Measurements from ENCODE around the gene SEMA6D.

SEMA6D gene

DNA sequence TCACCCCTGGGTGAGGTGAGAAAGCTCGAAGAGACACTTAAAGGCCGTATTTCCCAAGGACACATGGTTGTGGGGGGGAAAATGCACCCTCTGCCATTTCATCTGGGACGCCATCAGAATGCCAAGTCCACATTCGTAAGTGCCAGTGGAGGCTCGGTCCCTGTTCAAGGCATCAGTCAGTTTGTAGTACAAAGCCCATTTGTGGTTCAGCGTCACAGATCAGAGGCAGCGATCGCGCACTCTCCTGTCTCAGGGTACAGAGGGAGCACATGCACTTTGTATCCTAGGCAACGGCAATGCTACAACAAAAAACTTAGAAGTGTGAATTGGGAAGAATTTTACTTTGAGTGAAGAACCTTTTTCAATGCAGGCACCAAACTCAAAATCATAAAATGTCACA lies 27.2 kb downstream of the SEMA6D start:
- DNase-seq: no peak

DNA sequence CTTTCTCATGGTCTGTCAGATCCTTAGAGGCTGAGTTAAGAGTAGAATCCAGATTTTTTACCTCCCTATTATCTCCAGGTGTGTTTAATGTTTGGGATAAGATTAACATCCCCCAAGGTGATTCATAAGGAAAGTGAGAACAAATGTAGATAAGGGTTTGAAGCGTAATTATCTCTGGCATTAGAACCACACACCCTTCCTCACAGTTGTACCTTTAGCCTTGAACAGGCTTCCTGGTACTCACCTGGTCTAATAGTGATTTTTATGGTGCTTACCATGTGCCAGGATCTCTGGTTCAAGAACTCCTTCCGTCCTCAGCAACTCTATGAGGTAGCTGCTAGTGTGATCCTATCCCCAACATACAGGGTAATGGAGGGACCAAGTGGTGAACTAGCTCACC lies 27.7 kb downstream of the SEMA6D start:
- DNase-seq: no peak

DNA sequence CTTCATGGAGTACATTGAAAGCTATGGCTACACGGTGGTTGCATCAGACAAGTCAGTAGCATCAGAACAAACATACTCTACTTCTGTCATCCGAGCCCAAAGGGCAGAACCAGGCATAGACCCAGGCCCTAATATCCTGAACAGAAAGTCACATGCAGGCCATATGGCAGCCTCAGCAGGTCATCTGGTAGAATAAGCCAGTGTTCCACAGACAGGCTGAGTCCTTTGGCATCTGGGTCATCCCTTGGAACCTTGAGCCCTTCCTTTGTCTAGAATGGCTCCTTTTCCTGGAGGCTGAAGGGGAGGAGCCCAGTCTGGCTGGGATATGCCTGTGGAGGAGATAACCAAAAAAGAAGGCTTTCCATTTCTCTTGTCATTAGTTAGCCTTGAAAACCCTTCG lies 29.2 kb downstream of the SEMA6D start:
- no peak for DNase-seq

DNA sequence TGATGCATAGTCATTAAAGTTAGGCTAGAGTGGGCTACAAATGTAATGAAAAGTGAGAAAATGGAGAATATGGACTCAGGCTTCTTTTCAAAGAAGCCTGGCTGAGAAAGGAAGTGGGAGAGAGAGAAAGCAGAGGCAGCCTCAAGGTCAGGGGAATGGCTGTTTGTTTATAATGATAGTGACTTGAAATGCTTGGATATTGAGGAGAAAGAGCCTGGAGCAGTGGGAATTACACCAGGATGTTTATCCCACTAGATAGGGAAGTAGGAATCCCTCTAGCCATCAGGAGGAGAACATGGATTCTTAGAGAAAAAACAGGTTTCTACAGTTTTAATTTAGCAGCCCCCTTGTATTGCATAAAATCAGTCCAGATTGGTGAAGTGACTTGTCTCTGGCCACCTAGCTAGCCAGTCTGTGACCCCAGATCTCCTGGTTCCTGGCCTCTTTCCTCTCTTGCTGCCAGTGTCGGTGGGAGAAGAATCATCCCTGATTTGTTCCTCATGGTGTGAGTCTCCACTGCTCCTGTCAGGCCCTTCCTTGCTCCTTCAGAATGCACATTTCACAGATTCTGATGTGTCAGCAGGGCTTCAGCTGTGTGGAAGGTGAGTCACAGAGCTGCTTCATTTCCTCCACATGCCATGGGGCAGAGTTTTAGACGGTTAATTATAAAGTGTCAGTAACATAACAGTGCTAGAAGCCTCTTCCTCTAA lies 32.9 kb downstream of the SEMA6D start:
- DNase-seq: no peak

DNA sequence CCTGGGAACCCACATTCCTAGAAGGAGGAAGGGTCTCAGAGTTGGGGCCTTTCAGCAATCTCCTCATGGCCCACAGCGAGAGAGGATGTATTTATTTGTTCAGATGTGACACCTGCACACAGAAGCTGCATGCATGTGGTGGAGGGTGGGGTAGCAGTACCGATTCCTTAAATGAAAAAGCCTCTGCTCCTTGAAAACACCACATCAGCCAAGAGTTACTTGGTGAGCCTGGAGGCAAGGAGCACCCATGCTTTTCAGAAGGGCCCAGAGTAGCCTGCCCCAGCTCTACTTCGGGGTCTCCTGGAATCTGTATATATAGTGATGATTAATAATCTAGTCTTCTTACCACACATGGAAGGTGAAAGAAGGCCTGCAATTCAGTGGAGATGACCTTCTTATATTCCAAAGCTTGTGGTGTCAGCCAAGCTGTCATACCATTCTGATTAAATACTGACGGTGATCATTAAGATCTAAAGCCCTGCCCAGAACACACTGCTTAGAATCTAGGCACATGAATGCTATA lies 33.5 kb downstream of the SEMA6D start:
- no peak for DNase-seq

DNA sequence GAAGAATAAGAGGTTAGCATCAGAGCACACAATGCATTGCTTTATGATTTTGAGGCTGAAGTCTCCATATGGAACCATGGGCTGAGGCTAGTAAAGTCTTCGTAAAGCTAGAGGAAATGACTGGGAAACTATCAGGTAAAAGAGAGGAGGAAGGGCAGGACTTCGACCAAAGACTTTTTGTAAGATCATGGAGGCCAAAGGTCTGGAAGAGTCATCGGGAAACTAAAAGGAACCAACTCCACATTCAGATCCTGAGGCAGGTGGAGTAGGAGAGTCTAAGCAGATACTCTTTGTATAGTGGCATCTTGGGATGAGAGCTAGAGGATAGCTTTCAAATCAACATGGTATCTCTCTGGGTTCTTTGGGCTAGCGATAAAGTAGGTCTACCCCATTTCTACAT lies 36.3 kb downstream of the SEMA6D start:
- no peak for DNase-seq

DNA sequence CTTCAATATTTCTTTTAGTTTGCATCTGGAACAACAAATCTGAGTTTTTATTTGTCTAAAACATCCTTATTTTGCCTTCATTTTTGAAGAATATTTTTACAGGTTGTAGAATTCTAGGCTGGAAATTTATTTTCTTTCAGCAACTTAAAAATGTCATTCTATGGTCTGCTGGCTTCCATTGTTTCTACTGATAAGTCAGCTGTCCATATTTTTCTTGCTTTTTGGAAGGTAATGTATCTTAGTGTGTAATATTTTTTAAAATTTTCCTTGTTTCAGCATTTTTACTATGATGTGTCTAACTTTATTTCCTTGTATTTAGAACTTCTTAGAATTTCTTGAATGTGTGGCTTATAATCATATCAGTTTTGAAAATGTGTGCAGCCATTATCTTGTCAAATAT lies 37.0 kb downstream of the SEMA6D start:
- no peak for DNase-seq

DNA sequence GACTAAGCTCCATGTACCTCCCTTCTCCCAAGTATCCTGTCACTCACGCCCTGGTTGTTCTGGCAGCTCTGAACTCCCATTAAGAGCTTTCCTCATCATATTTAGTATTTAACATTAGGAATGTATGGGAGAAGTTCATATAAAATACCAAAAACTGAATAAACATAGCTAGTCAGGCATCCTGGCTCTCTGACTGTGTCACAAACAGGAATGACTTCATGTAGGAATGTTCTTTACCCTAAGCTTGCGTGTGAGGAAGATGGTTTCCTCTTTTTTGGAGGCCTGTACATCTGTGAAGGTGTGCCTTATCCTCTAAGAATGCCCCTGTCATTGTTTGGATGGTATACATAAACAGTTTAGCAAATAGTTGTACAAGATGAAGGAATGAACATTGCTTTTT lies 38.6 kb downstream of the SEMA6D start:
- no peak for DNase-seq

DNA sequence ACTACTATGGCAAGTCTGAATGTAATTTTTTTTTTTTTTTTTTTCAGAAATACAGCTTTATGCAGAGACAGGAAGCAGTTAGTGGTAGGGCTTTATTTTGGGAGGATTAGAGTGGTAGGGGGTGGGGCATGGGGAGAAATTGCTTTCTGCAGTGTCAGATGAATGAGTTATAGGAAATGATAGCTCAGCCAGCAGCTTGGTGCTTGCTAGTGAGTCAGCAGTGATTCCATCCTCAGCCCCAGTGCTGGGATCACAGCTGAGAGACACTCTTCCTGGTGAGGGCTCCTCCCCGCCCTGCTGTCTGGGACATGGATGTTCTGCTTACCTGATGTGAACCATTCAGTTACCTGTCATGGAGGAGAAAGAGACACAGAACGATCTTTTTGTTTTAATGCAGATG lies 39.6 kb downstream of the SEMA6D start:
- DNase-seq: no peak

DNA sequence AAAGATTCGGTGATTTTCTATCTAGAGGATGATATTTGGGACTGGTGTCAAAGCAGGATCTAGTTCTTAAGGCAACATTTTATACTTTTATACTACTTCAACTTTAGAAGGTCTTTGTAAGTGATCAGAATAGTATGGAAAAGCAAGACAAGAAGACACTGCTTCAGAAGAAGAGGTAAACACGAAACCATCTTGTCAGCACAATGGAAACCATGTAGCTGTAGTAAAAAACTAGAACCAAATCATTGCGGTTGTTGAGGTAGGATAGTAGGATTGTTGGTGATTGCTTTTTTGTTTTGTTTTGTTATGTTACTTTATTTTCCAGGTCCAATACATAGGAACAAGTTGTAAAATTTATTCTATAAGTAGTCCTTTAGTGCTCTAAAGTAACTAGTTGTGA lies 40.0 kb downstream of the SEMA6D start:
- DNase-seq: no peak

DNA sequence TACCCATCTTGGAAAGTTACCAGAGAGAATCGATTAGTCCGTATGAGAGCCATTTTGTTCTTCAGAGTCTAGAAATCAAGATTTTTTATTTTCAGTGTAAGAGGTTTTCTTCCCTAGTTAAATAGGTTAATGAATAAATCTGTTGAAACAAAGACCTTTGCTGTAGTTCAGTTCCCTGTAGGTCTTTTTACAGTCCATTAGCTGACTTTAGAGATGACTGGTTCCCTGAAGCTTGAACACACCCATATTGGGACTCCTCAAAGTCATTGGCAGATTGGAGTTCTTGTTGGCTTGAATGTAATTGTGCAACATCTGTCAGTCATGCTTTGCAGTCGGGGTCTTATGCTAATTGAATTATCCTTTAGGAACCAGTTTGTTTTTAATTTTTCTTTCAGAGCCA lies 45.3 kb downstream of the SEMA6D start:
- DNase-seq: no peak

DNA sequence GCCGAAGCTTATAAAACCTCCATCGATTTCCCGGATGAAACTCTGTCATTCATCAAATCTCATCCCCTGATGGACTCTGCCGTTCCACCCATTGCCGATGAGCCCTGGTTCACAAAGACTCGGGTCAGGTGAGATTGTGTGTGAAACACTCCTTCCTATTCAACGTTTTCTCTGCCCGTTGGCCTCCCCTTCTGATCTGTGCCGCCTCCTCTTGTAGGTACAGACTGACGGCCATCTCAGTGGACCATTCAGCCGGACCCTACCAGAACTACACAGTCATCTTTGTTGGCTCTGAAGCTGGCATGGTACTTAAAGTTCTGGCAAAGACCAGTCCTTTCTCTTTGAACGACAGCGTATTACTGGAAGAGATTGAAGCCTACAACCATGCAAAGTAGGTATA lies 47.4 kb downstream of the SEMA6D start:
- DNase-seq: no peak

DNA sequence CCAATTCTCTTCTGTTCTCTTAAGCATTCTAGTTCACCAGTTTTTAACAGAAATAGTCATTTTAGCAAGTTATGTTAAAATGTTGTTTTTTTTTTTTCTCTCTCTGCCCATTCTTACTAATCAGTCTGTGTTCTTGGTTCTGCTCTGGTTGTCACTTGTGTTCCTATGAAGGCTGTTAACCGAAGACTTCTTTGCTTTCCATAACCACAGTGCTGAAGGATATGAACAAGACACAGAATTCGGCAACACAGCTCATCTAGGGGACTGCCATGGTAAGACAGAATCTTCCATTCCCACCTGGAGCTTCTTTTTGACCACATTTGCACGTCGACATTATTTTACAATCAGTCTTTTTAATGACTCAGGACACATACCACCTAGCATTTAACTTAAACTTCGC lies 49.1 kb downstream of the SEMA6D start:
- no peak for DNase-seq

DNA sequence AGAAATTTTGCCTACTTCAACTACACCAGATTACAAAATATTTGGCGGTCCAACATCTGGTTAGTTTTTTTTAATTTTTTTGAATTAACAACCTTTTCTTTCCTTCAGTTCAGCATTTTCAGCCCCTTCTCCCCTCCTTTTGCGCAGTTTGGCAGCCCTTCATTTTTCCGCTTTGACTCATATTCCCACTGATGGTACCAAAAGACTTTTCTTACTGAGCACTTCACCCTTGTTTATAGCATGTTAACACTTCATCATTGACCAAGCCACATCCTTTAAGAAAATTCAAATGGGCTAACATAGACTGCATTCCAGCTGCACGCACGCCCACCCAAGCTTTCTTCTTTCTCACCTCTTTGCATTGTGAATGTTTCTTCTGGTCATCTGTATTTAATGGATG lies 49.7 kb downstream of the SEMA6D start:
- no peak for DNase-seq

DNA sequence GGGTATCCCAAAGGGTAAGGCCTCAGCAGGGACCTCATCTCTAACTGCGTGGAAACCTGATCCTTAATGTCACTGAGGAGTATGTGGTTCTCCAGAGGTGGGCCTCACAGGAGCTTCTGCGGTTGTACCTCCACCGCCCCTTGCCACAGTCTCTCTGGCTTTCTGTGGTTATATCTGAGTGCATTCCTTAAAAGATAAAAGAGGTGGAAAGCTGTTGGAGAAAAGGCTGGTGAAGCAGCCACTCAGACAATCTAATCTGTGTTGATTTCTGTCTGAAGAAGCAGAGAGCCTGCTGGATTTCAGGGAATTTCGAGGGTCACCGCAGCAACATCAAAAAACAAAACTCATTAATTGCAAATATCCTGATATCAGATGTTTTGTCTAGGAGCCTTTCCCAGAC lies 51.4 kb downstream of the SEMA6D start:
- no peak for DNase-seq

DNA sequence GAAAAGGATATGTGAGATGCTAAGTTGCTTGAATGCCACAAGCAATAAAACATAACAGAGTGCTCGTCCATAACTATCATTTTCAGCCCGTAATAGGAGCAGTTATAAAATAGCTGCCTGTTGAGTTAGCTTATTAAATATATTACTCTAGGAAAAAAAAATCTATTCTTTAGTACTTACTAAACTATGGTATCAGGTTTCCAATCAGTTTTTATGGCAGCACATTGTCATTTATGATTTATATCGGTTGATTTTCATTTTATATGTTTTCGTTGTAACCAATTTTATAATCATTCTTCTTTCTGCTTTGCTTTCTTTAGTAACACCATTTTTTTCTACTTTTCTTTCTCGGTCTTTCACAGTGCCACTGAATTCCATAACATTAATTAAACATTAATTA lies 51.9 kb downstream of the SEMA6D start:
- no peak for DNase-seq

DNA sequence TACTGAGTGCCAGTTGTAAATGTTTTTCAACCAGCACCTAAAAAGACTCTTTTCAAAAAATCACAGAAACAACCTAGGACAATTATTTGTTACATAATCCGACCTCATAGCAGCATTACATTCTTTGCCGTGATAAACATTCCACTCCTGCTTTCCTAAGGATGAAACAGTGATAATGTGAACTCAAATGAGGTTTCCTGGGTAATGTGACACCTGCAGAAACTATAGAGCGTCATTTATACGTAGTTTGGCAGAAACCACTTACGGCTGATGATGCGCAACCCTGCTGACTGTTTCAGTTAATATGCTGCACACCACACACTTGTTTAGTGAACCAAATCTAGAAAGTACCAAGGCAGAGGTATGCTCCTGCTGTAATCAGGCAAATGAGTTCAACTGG lies 55.8 kb downstream of the SEMA6D start:
- DNase-seq: no peak

DNA sequence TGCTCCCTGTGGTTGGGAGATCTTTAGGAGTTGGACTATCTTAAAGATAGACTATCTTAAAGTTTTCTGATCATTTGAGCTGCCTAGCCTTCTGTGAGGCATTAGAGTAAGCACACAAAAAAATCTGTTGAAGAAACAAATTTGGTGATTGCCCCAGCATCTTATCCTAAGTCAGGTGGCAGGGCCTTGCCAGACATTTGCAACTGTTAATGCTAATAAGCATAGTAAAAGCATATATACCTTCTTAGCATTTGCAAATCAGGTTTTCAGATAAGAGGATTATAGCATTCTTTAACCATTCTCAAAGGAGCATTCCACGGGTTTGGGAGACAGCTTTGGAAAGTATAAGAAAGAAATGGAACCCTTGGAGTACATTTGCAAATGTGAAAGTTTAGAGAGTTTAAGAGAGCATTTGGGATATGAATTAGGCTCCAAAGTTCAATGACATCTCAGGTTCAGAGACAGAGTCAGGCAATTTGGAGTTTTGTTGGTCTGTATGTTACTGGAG lies 61.0 kb downstream of the SEMA6D start:
- DNase-seq: no peak

DNA sequence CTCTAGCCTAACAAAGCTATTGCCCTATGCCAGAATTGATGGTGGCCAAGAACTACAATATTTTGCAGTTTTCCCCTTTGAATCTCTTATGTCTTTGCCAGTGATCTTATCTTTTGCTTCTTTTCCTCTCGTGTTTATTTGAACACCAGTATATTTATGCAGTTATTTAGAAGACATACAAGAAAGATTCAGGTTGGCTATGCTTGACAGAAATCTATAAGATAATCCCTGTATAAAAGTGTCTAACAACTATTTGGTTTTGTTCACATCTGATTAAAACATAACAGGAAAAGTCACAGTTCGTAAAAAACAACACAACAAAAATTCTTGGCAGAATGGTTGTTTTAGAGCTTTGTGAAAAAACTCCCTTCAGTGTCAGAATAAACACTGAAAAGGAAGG lies 63.7 kb downstream of the SEMA6D start:
- DNase-seq: no peak

DNA sequence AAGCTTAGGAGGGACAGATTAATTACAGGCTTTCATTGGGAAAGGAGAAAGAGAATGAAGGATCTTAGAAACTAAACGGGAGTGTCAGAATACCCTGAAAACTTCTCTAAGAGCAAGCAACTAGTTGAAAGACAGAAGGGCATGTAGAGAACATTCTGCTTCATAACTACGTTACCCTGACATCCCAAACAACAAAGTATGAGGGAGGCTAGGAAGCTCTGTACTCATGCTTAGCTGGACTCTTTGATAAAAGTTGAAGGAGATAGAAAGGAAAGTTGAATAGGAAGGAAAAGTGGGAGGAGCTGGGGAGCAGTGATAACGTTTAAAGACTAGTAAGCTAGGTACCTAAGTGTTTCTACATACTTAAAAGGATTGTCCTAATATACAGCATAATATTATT lies 64.2 kb downstream of the SEMA6D start:
- no peak for DNase-seq

DNA sequence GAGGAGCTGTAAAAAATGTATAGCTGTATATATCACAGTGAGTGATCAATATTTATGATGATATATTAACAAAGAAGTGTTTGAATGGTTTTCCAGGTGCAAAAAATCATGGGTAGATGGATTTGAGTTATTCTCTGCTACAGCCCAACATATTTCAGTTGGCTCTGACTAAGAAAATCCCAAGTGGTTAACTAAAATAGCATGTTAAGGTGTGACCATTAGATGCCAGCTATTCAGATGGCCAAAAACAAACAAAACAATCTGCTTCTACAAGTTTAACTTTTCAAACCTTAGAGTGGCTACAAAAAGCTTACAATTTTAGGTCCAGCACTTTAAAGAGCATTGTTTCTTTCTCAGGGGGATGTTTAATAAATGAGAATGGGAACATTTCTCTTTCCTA lies 67.5 kb downstream of the SEMA6D start:
- no peak for DNase-seq

DNA sequence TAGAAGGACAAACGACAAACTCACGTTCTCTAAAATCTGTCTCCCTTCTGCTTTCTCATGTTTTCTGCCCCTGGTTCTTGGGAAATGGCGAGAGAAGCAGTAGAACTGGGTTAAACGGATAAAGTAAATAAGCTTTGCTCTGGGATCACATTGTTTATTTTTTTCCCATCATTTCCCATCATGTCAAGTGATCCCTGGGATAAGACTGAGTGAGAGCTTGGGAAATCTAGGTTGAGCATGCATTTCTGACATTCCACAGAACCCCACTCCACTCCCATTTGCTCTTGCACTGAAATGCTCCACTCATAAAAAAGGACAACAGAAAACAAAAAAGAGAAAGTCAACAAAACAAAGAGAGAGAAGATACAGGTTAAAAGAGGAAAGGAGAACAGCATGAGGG lies 69.1 kb downstream of the SEMA6D start:
- DNase-seq: no peak

DNA sequence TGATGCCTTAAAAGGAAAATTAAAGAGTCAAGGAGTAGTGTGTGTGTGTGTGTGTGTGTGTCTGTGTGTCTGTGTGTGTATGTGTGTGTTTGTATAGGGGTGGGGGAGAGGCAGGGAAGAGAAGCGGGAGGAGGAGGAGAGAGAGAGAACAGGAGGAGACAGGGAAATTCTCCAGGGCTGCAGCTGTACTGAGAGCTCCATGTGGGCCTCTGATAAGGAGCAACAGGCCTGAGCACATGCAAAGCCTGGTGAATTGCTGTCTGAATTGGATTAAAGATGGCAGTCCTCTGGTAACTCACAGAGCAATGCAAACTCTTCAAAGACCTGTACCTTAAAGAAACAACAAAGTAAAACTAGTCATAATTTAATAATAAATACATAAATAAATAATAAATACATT lies 70.6 kb downstream of the SEMA6D start:
- no peak for DNase-seq

DNA sequence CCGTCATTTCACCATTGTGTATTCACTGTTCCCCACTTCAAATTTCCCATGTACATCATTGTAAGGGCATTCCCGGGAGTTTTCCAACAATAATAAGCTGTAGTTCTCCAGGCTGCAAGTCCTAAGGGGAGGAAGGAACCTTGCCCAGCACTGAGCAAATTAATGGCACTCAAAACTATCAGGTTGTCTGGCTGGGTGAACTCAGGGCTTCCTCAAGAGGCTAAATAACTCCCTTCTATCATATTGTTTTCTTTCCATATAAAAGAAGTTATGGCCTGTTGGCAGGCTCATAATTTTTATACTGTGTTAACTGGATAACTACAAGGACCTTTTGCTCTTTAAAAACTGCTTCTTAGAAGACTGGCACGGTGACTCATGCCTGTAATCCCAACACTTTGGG lies 71.4 kb downstream of the SEMA6D start:
- DNase-seq: no peak

DNA sequence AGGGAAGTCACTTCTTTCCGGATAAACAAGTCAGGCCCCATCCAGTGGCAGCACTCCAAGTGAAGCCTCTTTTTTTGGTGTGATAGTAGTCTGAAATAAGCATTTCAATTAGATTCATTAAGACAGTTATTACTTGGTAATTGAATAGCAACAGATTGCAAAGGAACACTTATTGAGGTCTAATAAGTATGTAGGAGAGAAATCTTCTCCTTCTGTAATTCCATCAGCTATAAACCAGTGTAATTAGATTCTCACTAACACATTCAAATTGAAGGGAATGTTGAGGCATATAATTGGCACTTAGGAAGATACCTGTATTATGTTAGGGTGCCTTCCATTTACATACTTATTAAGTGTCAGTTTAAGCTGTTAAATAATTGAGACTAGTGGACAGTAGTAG lies 73.9 kb downstream of the SEMA6D start:
- no peak for DNase-seq

Measured in DMS79 (cell line).